Peyer's patch (tissue), 4 donors: ENCODE measurements around the gene PMS2.

Experiments
- POLR2A ChIP-seq, 2 donors: fragments of 450-650 bp; IDR thresholded peaks; one replicate each; pipeline ENCODE4 v1.5.1; 2017; ENCODE audit warnings: antibody characterized with exemption in 2 of 2, mild to moderate bottlenecking in 2 of 2, moderate library complexity in 2 of 2
- TF ChIP-seq, protein P1 (sequence below), 6 experiments: fragments of 450-650 bp in 4 of 6; fragments of 200-600 bp in 2 of 6; sonication (generic) in 1 of 6; IDR thresholded peaks; one replicate each; pipeline ENCODE4 v1.5.1; 2017 to 2019; ENCODE audit warnings: antibody characterized with exemption in 6 of 6, mild to moderate bottlenecking in 3 of 6, moderate library complexity in 1 of 6

DNA sequence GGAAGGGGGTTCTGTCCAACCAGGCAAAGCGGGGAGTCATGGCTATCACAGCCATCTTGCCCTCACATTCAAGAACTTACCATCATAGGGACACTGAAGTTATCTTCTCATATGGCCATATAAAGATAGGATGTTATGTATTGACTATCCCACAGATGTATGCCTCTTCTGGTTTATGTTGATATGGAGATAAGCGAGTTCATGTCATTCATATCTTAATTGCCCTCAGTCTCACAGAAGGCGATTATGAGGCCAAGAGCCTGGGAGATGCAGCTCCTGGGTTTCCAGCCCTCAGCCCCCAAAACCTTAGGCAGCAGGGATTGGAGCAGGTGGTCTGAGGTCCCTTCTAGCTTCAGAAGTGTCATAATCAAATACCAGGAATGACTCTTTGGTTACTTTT, 13.9 kb upstream of the PMS2 start:
- TF ChIP-seq, protein P1, sequence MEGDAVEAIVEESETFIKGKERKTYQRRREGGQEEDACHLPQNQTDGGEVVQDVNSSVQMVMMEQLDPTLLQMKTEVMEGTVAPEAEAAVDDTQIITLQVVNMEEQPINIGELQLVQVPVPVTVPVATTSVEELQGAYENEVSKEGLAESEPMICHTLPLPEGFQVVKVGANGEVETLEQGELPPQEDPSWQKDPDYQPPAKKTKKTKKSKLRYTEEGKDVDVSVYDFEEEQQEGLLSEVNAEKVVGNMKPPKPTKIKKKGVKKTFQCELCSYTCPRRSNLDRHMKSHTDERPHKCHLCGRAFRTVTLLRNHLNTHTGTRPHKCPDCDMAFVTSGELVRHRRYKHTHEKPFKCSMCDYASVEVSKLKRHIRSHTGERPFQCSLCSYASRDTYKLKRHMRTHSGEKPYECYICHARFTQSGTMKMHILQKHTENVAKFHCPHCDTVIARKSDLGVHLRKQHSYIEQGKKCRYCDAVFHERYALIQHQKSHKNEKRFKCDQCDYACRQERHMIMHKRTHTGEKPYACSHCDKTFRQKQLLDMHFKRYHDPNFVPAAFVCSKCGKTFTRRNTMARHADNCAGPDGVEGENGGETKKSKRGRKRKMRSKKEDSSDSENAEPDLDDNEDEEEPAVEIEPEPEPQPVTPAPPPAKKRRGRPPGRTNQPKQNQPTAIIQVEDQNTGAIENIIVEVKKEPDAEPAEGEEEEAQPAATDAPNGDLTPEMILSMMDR (IDR thresholded peaks at IDR 0.05) = no peak
- no peak for TF ChIP-seq POLR2A (IDR thresholded peaks at IDR 0.05)
